B cell (primary cell): Measurements from ENCODE around the gene IL17REL.

Source experiments
- EZH2 ChIP-seq: IDR thresholded peaks from 2 replicates; pipeline ENCODE4 v1.6.1; 2012; ENCODE audit warnings: borderline replicate concordance, low read depth, mild to moderate bottlenecking, moderate library complexity, low read length; ENCODE audit not compliant: insufficient read depth, poor library complexity, severe bottlenecking
- TF ChIP-seq, protein P1 (sequence below): fragments of 200-600 bp; IDR thresholded peaks from one replicate; pipeline ENCODE4 v1.8.0; 2022; ENCODE audit warnings: antibody characterized with exemption, mild to moderate bottlenecking

- TF ChIP-seq, protein P1, sequence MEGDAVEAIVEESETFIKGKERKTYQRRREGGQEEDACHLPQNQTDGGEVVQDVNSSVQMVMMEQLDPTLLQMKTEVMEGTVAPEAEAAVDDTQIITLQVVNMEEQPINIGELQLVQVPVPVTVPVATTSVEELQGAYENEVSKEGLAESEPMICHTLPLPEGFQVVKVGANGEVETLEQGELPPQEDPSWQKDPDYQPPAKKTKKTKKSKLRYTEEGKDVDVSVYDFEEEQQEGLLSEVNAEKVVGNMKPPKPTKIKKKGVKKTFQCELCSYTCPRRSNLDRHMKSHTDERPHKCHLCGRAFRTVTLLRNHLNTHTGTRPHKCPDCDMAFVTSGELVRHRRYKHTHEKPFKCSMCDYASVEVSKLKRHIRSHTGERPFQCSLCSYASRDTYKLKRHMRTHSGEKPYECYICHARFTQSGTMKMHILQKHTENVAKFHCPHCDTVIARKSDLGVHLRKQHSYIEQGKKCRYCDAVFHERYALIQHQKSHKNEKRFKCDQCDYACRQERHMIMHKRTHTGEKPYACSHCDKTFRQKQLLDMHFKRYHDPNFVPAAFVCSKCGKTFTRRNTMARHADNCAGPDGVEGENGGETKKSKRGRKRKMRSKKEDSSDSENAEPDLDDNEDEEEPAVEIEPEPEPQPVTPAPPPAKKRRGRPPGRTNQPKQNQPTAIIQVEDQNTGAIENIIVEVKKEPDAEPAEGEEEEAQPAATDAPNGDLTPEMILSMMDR = no peak
- TF ChIP-seq EZH2 = no peak
These were observed 63.3 kb downstream of the IL17REL start for GRCh38 chr22:49948958-49949913.
